B cell (primary cell): ENCODE measurements around the gene ADAMTS12. TPM values are rescaled to one million over a fixed set of nuclear protein-coding genes. Genes with fewer than 3 reads are reported as not detected.

Experiments
- ATAC-seq: fragments of 200-7000 bp; cut with Tn5 transposase; one replicate; pipeline ENCODE4 v1.10.0; 2021; ENCODE audit warnings: low read depth, mild to moderate bottlenecking, moderate number of reproducible peaks, moderate library complexity
- CTCF ChIA-PET: fragments of 350-600 bp; sonication (Branson Sonifier 250); formaldehyde crosslinking; loops from one replicate; lab custom pipeline; 2021; ENCODE audit warnings: antibody characterized with exemption, inconsistent platforms; lab: Charles Lee
- POLR2A ChIA-PET: fragments of 350-600 bp; sonication (Branson Sonifier 250); formaldehyde crosslinking; loops from one replicate; lab custom pipeline; 2021; ENCODE audit warnings: antibody characterized with exemption; lab: Charles Lee
- DNase-seq: peaks from one replicate; pipeline ENCODE4 v3.0.0; 2013
- H2AFZ ChIP-seq: 2 replicates; pipeline ENCODE4 v1.6.1; 2012; ENCODE audit warnings: mild to moderate bottlenecking, low read depth, low read length; ENCODE audit not compliant: insufficient read depth, poor library complexity, severe bottlenecking
- H3K27ac ChIP-seq, 2 donors: 1 replicate in 1 of 2; 2 replicates in 1 of 2; pipeline ENCODE4 v1.5.1; 2012 to 2013; ENCODE audit warnings: low read length in 2 of 2, mild to moderate bottlenecking in 2 of 2, moderate library complexity in 1 of 2
- H3K27me3 ChIP-seq, 4 experiments: fragments of 200-600 bp in 1 of 4; sonication (generic) in 1 of 4; replicated peaks in 1 of 4; 1 replicate in 2 of 4; 2 replicates in 2 of 4; pipeline versions ENCODE4 v1.6.1 to v1.7.0; 2013 to 2016; ENCODE audit warnings: low read length in 3 of 4, mild to moderate bottlenecking in 2 of 4, mixed read lengths in 1 of 4, moderate library complexity in 1 of 4; ENCODE audit not compliant: insufficient read depth in 4 of 4, control insufficient read depth in 3 of 4; ENCODE audit errors: control extremely low read depth in 1 of 4
- H3K36me3 ChIP-seq, 2 experiments: replicated peaks in 1 of 2; 1 replicate in 1 of 2; 2 replicates in 1 of 2; pipeline versions ENCODE4 v1.6.1 to v1.7.1; 2013; ENCODE audit warnings: low read length in 1 of 2; ENCODE audit not compliant: insufficient read depth in 2 of 2, control insufficient read depth in 1 of 2; ENCODE audit errors: control extremely low read depth in 1 of 2, extremely low read depth in 1 of 2
- H3K4me1 ChIP-seq, 2 donors: fragments of 200-600 bp in 1 of 2; sonication (generic) in 1 of 2; 1 replicate in 1 of 2; 2 replicates in 1 of 2; pipeline versions ENCODE4 v1.5.1 to v1.6.1; 2013 to 2017; ENCODE audit warnings: low read length in 2 of 2; ENCODE audit not compliant: control insufficient read depth in 2 of 2, insufficient read depth in 2 of 2
- H3K4me2 ChIP-seq: replicated peaks from 2 replicates; pipeline ENCODE3; 2012; ENCODE audit warnings: mild to moderate bottlenecking, low read depth, low read length; ENCODE audit not compliant: poor library complexity, severe bottlenecking
- H3K4me3 ChIP-seq, 5 experiments: fragments of 200-600 bp in 1 of 5; sonication (generic) in 1 of 5; 1 replicate in 3 of 5; 2 replicates in 2 of 5; pipeline versions ENCODE4 v1.5.1 to v1.7.0; 2011 to 2016; ENCODE audit warnings: low read length in 4 of 5, mild to moderate bottlenecking in 4 of 5, low read depth in 2 of 5, control low read depth in 1 of 5, moderate library complexity in 1 of 5; ENCODE audit not compliant: insufficient read depth in 1 of 5; ENCODE audit errors: control extremely low read depth in 1 of 5, extremely low read depth in 1 of 5
- H3K79me2 ChIP-seq: fragments of 200-600 bp; sonication (generic); one replicate; pipeline ENCODE4 v1.6.0; 2016; ENCODE audit warnings: low read length; ENCODE audit not compliant: control insufficient read depth, insufficient read depth
- H3K9ac ChIP-seq: fragments of 200-600 bp; sonication (generic); 2 replicates; pipeline ENCODE4 v1.6.1; 2017; ENCODE audit warnings: mild to moderate bottlenecking, low read length, moderate library complexity
- H3K9me3 ChIP-seq, 3 donors: one replicate each; pipeline versions ENCODE4 v1.6.1 to v1.7.1; 2013; ENCODE audit warnings: low read length in 2 of 3; ENCODE audit not compliant: control insufficient read depth in 2 of 3, insufficient read depth in 1 of 3; ENCODE audit errors: control extremely low read depth in 1 of 3
- H4K20me1 ChIP-seq: 2 replicates; pipeline ENCODE4 v1.6.0; 2012; ENCODE audit warnings: mild to moderate bottlenecking, low read length; ENCODE audit not compliant: insufficient read depth, control insufficient read depth, poor library complexity, severe bottlenecking
- H3K27ac Mint-ChIP-seq: one replicate; pipeline ENCODE4 v1.8.0; 2021; ENCODE audit warnings: mixed read lengths
- H3K27me3 Mint-ChIP-seq: one replicate; pipeline ENCODE4 v1.8.0; 2021; ENCODE audit warnings: mixed read lengths
- H3K4me1 Mint-ChIP-seq: one replicate; pipeline ENCODE4 v1.8.0; 2021; ENCODE audit warnings: mixed read lengths
- H3K4me3 Mint-ChIP-seq: one replicate; pipeline ENCODE4 v1.8.0; 2021; ENCODE audit warnings: mixed read lengths
- H3K9me3 Mint-ChIP-seq: one replicate; pipeline ENCODE4 v1.8.0; 2022; ENCODE audit warnings: mixed read lengths; ENCODE audit not compliant: insufficient read depth
- EZH2 ChIP-seq: IDR thresholded peaks from 2 replicates; pipeline ENCODE4 v1.6.1; 2012; ENCODE audit warnings: borderline replicate concordance, low read depth, mild to moderate bottlenecking, moderate library complexity, low read length; ENCODE audit not compliant: insufficient read depth, poor library complexity, severe bottlenecking
- WGBS: methylation state at CpG from one replicate; pipeline ENCODE4 v1.1.5; 2013; ENCODE audit warnings: missing lambda C conversion rate; ENCODE audit not compliant: insufficient coverage; 5-methylcytosine and 5-hydroxymethylcytosine counted together
- intact Hi-C: fragments of 100-400 bp; cut with micrococcal nuclease; formaldehyde crosslinking; loops from one replicate; pipeline ENCODE4 v1.10.0; 2022
- polyA plus RNA-seq: library from polyadenylated mRNA; depleted of rRNA; stranded (reverse); fragments of >200 nt; gene quantifications from 2 replicates; pipeline ENCODE4 v1.2.3, GENCODE V29; 2012
- total RNA-seq, 2 donors: library from RNA; stranded (reverse); fragments of 120-200 nt in 1 of 2; gene quantifications; 1 replicate in 1 of 2; 2 replicates in 1 of 2; pipeline versions ENCODE4 v1.2.3 to v1.2.4, GENCODE V29; 2013 to 2022
- TF ChIP-seq, protein P1 (sequence below): fragments of 200-600 bp; IDR thresholded peaks from one replicate; pipeline ENCODE4 v1.8.0; 2022; ENCODE audit warnings: antibody characterized with exemption, mild to moderate bottlenecking

ADAMTS12 gene
- total and polyA plus RNA-seq, 2 donors (not counting 1 experiment from before 2014, with no cell fraction given): not detected

DNA sequence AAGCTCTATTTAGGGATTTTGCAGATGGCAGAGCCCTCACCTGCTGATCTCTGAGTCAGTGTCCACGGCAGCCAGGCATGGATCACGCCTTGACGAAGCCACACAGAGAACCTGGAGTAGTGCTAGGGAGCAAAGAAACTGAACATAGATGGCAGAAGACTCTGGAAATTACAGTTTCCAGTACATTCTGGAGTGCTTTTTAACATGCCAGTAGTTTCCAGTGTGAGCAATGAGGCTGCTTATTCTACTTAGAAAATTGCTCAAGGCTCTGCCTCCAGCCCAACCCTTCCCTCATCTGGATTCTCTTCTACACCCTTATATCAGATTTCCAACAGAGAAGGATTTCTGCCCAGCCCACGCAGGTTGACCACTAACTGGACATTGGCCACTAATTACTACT, 203.3 kb downstream of the ADAMTS12 start:
- no peak overlapping the region for H3K27ac ChIP-seq
- Mint-ChIP-seq H3K27ac (no peak overlapping the region), H3K4me3 (no peak overlapping the region), H3K27me3 (peaks cover 1% of the 10 kb centered on the region), H3K9me3 (peaks cover 2% of the 10 kb centered on the region), H3K4me1 (peaks cover 26% of the 10 kb centered on the region)
- CTCF ChIA-PET: no interaction called here
- no peak for TF ChIP-seq EZH2
- TF ChIP-seq, protein P1, sequence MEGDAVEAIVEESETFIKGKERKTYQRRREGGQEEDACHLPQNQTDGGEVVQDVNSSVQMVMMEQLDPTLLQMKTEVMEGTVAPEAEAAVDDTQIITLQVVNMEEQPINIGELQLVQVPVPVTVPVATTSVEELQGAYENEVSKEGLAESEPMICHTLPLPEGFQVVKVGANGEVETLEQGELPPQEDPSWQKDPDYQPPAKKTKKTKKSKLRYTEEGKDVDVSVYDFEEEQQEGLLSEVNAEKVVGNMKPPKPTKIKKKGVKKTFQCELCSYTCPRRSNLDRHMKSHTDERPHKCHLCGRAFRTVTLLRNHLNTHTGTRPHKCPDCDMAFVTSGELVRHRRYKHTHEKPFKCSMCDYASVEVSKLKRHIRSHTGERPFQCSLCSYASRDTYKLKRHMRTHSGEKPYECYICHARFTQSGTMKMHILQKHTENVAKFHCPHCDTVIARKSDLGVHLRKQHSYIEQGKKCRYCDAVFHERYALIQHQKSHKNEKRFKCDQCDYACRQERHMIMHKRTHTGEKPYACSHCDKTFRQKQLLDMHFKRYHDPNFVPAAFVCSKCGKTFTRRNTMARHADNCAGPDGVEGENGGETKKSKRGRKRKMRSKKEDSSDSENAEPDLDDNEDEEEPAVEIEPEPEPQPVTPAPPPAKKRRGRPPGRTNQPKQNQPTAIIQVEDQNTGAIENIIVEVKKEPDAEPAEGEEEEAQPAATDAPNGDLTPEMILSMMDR: no peak
- POLR2A ChIA-PET: no interaction called here
- H3K4me3 ChIP-seq: no peak overlapping the region
- no peak overlapping the region for H3K9ac ChIP-seq
- H3K79me2 ChIP-seq: no peaks in the 10 kb centered on the region
- 84% methylated on average over 4 of the region's 4 CpGs for WGBS
- H3K27me3 ChIP-seq: no peaks in the 10 kb centered on the region
- intact Hi-C loops: no loop called here
- no peaks in the 10 kb centered on the region for H3K36me3 ChIP-seq
- peaks cover 0 to 2% (median 0%) of the 10 kb centered on the region in 3 donors for H3K9me3 ChIP-seq
- H4K20me1 ChIP-seq: no peaks in the 10 kb centered on the region
- no peak for DNase-seq
- ATAC-seq: no peak
- no peak overlapping the region for H3K4me2 ChIP-seq
- H2AFZ ChIP-seq: no peak overlapping the region
- H3K4me1 ChIP-seq: peaks cover 3 to 17% of the 10 kb centered on the region in 2 donors

DNA sequence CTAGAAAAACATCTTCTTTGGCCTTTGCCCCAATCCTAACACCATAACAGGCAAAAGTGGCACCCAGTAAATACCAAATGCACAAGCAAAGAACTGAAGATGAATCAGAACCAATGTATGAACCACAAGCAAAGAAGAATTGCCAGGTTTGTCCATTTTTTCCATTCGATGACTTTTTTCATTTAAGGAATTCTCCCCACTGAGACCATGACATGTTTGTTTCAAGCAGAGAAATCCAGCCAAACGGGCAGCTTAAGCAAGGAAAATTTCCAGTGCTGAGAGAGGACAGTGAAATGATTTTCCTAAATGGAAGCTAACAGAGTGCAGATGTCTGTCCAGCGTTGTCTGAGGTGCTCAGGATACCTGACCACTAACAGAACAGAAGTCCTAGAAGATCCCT, 203.7 kb downstream of the ADAMTS12 start:
- WGBS: 96% methylated on average over 3 of the region's 3 CpGs
- Mint-ChIP-seq H3K27me3 (no peaks in the 10 kb centered on the region), H3K4me3 (no peak overlapping the region), H3K27ac (no peak overlapping the region), H3K4me1 (peaks cover 26% of the 10 kb centered on the region), H3K9me3 (no peaks in the 10 kb centered on the region)
- H3K79me2 ChIP-seq: no peaks in the 10 kb centered on the region
- no peak overlapping the region for H3K9ac ChIP-seq
- H2AFZ ChIP-seq: no peak overlapping the region
- no peaks in the 10 kb centered on the region for H4K20me1 ChIP-seq
- TF ChIP-seq, protein P1: no peak
- TF ChIP-seq EZH2: no peak
- CTCF ChIA-PET: no interaction called here
- ATAC-seq: no peak
- no peaks in the 10 kb centered on the region for H3K9me3 ChIP-seq
- peaks cover 3 to 17% of the 10 kb centered on the region in 2 donors for H3K4me1 ChIP-seq
- DNase-seq: no peak
- H3K4me3 ChIP-seq: no peak overlapping the region
- POLR2A ChIA-PET: no interaction called here
- no peak overlapping the region for H3K27ac ChIP-seq
- H3K27me3 ChIP-seq: no peaks in the 10 kb centered on the region
- no peak overlapping the region for H3K4me2 ChIP-seq
- no peaks in the 10 kb centered on the region for H3K36me3 ChIP-seq
- intact Hi-C loops: no loop called here
